Thoracic aorta (tissue), 2 donors: ENCODE results near the gene USP37. TPM values are rescaled to one million over a fixed set of nuclear protein-coding genes. Genes with fewer than 3 reads are reported as not detected.

Experiments used
- ATAC-seq: fragments of 150-250 bp; one replicate; pipeline ENCODE4 v1.8.0; 2017; ENCODE audit warnings: low read depth; ENCODE audit not compliant: insufficient number of reproducible peaks, low FRiP score
- DNase-seq: peaks from one replicate; pipeline ENCODE4 v3.0.0-alpha.2; 2020; ENCODE audit warnings: low spot score
- H3K27ac ChIP-seq, 2 donors: fragments of 200-600 bp; sonication (generic); 1 replicate in 1 of 2; 2 replicates in 1 of 2; pipeline ENCODE4 v1.5.1; 2016; ENCODE audit warnings: mild to moderate bottlenecking in 2 of 2, moderate library complexity in 2 of 2
- H3K27me3 ChIP-seq: fragments of 200-600 bp; sonication (generic); replicated peaks from 2 replicates; pipeline ENCODE4 v1.6.0; 2016; ENCODE audit warnings: mild to moderate bottlenecking; ENCODE audit not compliant: insufficient read depth
- H3K36me3 ChIP-seq: fragments of 200-600 bp; sonication (generic); one replicate; pipeline ENCODE4 v1.5.1; 2016
- H3K4me1 ChIP-seq, 2 donors: fragments of 200-600 bp; sonication (generic); 1 replicate in 1 of 2; 2 replicates in 1 of 2; pipeline versions ENCODE4 v1.5.1 to v1.6.0; 2016; ENCODE audit warnings: low read depth in 2 of 2, mild to moderate bottlenecking in 1 of 2; ENCODE audit not compliant: control insufficient read depth in 1 of 2
- H3K4me3 ChIP-seq: fragments of 200-600 bp; sonication (generic); 2 replicates; pipeline ENCODE4 v1.5.1; 2016; ENCODE audit warnings: mild to moderate bottlenecking
- H3K9me3 ChIP-seq: fragments of 200-600 bp; sonication (generic); 2 replicates; pipeline ENCODE4 v1.5.1; 2016
- CTCF ChIP-seq: fragments of 200-600 bp; sonication (generic); IDR thresholded peaks from one replicate; pipeline ENCODE4 v1.5.1; 2019; ENCODE audit warnings: antibody characterized with exemption
- total RNA-seq, 2 donors: library from RNA; depleted of rRNA; stranded (reverse); fragments of >200 nt; gene quantifications; one replicate each; pipeline versions ENCODE4 v1.1.0 to v1.2.3, GENCODE V29; 2016

The USP37 gene
- total RNA-seq, 2 donors from 2014 or later: 10.2 to 18.6 TPM

GRCh38 chr2:218419630-218420216 lies 148.4 kb downstream of the USP37 start:
- no peak for DNase-seq
- Histone ChIP-seq H3K36me3 (no peaks in the 10 kb centered on the region), H3K4me1 (no peaks in the 10 kb centered on the region), H3K9me3 (no peaks in the 10 kb centered on the region), H3K27me3 (no peaks in the 10 kb centered on the region), H3K27ac (no peak overlapping the region), H3K4me3 (no peak overlapping the region)
- TF ChIP-seq CTCF: no peak
- no peak for ATAC-seq

GRCh38 chr2:218418717-218419458 lies 149.3 kb downstream of the USP37 start, which contains the start of gene VIL1:
Gene VIL1 (plus strand): TSS chr2:218419123. CDS start chr2:218423779, 4,656 bp downstream.
- H3K27me3 ChIP-seq: no peaks in the 10 kb centered on the region
- H3K4me3 ChIP-seq: no peak within 1 kb of the TSS
- no peak within 1 kb of the TSS for H3K27ac ChIP-seq
- ATAC-seq: no peak
- no peak for DNase-seq
- no peaks in the 10 kb centered on the region for H3K4me1 ChIP-seq
- no peaks in the 10 kb centered on the region for H3K9me3 ChIP-seq
- no peaks in the 10 kb centered on the region for H3K36me3 ChIP-seq
- no peak for TF ChIP-seq CTCF

- Histone ChIP-seq H3K27me3 (no peaks in the 10 kb centered on the region), H3K9me3 (no peaks in the 10 kb centered on the region), H3K27ac (no peak overlapping the region), H3K4me3 (no peak overlapping the region), H3K36me3 (no peaks in the 10 kb centered on the region), H3K4me1 (no peaks in the 10 kb centered on the region)
- no peak for ATAC-seq
- DNase-seq: no peak
- TF ChIP-seq CTCF: no peak
Observed at GRCh38 chr2:218418321-218418716, 149.8 kb downstream of the USP37 start.

- no peak overlapping the region for H3K4me3 ChIP-seq
- H3K36me3 ChIP-seq: peaks cover 22% of the 10 kb centered on the region
- TF ChIP-seq CTCF: no peak
- H3K9me3 ChIP-seq: no peaks in the 10 kb centered on the region
- H3K27me3 ChIP-seq: no peaks in the 10 kb centered on the region
- H3K4me1 ChIP-seq: peaks cover 6 to 41% of the 10 kb centered on the region in 2 donors
- peak overlapping the region; percentile 83 to 89 for H3K27ac ChIP-seq
- ATAC-seq (no peak), DNase-seq (no peak)
Observed at GRCh38 chr2:218407717-218408116, 160.4 kb downstream of the USP37 start.

GRCh38 chr2:218406949-218407618 lies 161.1 kb downstream of the USP37 start:
- peak overlapping the region; percentile 83 to 89 for H3K27ac ChIP-seq
- H3K27me3 ChIP-seq: no peaks in the 10 kb centered on the region
- DNase-seq (no peak), ATAC-seq (peak; percentile 14)
- TF ChIP-seq CTCF: no peak
- H3K9me3 ChIP-seq: no peaks in the 10 kb centered on the region
- peaks cover 28% of the 10 kb centered on the region for H3K36me3 ChIP-seq
- H3K4me3 ChIP-seq: peak overlapping the region; percentile 69
- peaks cover 6 to 47% of the 10 kb centered on the region in 2 donors for H3K4me1 ChIP-seq
